Endodermal cell (in vitro differentiated cells): Measurements from ENCODE around the gene GALNT7. TPM values are rescaled to one million over a fixed set of nuclear protein-coding genes. Genes with fewer than 3 reads are reported as not detected.

Experiments used
- DNase-seq: peaks from one replicate; pipeline ENCODE4 v3.0.0-alpha.2; 2017
- H3K27ac ChIP-seq: 2 replicates; pipeline ENCODE4 v1.5.1; 2013; ENCODE audit warnings: mild to moderate bottlenecking, low read depth, low read length, moderate library complexity
- H3K27me3 ChIP-seq: 2 replicates; pipeline ENCODE4 v1.6.1; 2013; ENCODE audit warnings: mild to moderate bottlenecking, low read length, moderate library complexity; ENCODE audit not compliant: insufficient read depth, control insufficient read depth, poor library complexity, severe bottlenecking
- H3K36me3 ChIP-seq: 2 replicates; pipeline ENCODE4 v1.7.0; 2013; ENCODE audit warnings: mild to moderate bottlenecking, low read length, moderate library complexity; ENCODE audit not compliant: control insufficient read depth, insufficient read depth
- H3K4me1 ChIP-seq: one replicate; pipeline ENCODE4 v1.7.0; 2013; ENCODE audit warnings: low read length; ENCODE audit not compliant: control insufficient read depth, insufficient read depth
- H3K4me3 ChIP-seq: 2 replicates; pipeline ENCODE4 v1.5.1; 2013; ENCODE audit warnings: mild to moderate bottlenecking, low read length, moderate library complexity
- H3K9ac ChIP-seq: 2 replicates; pipeline ENCODE4 v1.6.1; 2013; ENCODE audit warnings: mild to moderate bottlenecking, low read length, moderate library complexity; ENCODE audit not compliant: poor library complexity, severe bottlenecking; ENCODE audit errors: extremely low read depth
- H3K9me3 ChIP-seq: 2 replicates; pipeline ENCODE4 v1.6.1; 2013; ENCODE audit warnings: mild to moderate bottlenecking, low read length, moderate library complexity; ENCODE audit not compliant: control insufficient read depth
- H3K27ac Mint-ChIP-seq: 2 replicates; pipeline ENCODE4 v1.8.0; 2020; ENCODE audit warnings: mixed read lengths
- H3K27me3 Mint-ChIP-seq: 2 replicates; pipeline ENCODE4 v1.8.0; 2021; ENCODE audit warnings: mild to moderate bottlenecking, mixed read lengths; ENCODE audit not compliant: insufficient read depth
- H3K36me3 Mint-ChIP-seq: 2 replicates; pipeline ENCODE4 v1.8.0; 2020; ENCODE audit warnings: low read depth, mixed read lengths
- H3K4me1 Mint-ChIP-seq: 2 replicates; pipeline ENCODE4 v1.8.0; 2020; ENCODE audit warnings: mixed read lengths
- H3K4me3 Mint-ChIP-seq: 2 replicates; pipeline ENCODE4 v1.8.0; 2020; ENCODE audit warnings: mild to moderate bottlenecking, moderate library complexity, mixed read lengths
- H3K9me3 Mint-ChIP-seq: 2 replicates; pipeline ENCODE4 v1.8.0; 2020; ENCODE audit warnings: mild to moderate bottlenecking, mixed read lengths
- CTCF ChIP-seq: fragments of 200-600 bp; sonication (generic); conservative IDR thresholded peaks from 2 replicates; pipeline ENCODE4 v1.5.0; 2021; ENCODE audit warnings: antibody characterized with exemption, mild to moderate bottlenecking
- WGBS, 2 experiments: methylation state at CpG; one replicate each; pipeline versions ENCODE4 v1.1.5 to v1.1.7; 2013; ENCODE audit warnings: missing lambda C conversion rate in 2 of 2, mixed read lengths in 1 of 2; ENCODE audit not compliant: insufficient coverage in 1 of 2, insufficient read length in 1 of 2; 5-methylcytosine and 5-hydroxymethylcytosine counted together
- total RNA-seq, 2 donors: library from RNA; stranded (reverse); fragmentation: NEBNext Ultra II Directional in 1 of 2; extraction: Animal tissue kit (Norgen Biotek cat#: 25700) in 1 of 2; gene quantifications; 2 replicates in 1 of 2; 3 replicates in 1 of 2; pipeline ENCODE4 v1.2.1, GENCODE V29; 2021

The GALNT7 gene
- total RNA-seq, 2 donors from 2014 or later, result 66.1 to 72.1 TPM

- Mint-ChIP-seq H3K27me3 (no peaks in the 10 kb centered on the region), H3K27ac (no peak overlapping the region), H3K4me3 (no peak overlapping the region), H3K36me3 (peaks cover 5% of the 10 kb centered on the region), H3K4me1 (peaks cover 11% of the 10 kb centered on the region), H3K9me3 (no peaks in the 10 kb centered on the region)
- Histone ChIP-seq H3K4me3 (no peak overlapping the region), H3K9me3 (no peaks in the 10 kb centered on the region), H3K27ac (no peak overlapping the region), H3K36me3 (no peaks in the 10 kb centered on the region), H3K27me3 (no peaks in the 10 kb centered on the region), H3K4me1 (no peaks in the 10 kb centered on the region), H3K9ac (no peak overlapping the region)
- TF ChIP-seq CTCF, result no peak
- no peak for DNase-seq
- whole genome bisulfite sequencing, 2 experiments, result 89% methylated on average over 1 of the region's 1 CpG; no CpG with 5 or more reads in 1 of the 2 experiments
Observed at GRCh38 chr4:173294444-173294843, 125.8 kb downstream of the GALNT7 start.

GRCh38 chr4:173301518-173302201, 133.0 kb downstream of the GALNT7 start:
- Histone ChIP-seq H3K27me3 (no peaks in the 10 kb centered on the region), H3K9ac (no peak overlapping the region), H3K27ac (no peak overlapping the region), H3K9me3 (peaks cover 5% of the 10 kb centered on the region), H3K4me1 (no peaks in the 10 kb centered on the region), H3K4me3 (no peak overlapping the region), H3K36me3 (peaks cover 12% of the 10 kb centered on the region)
- Mint-ChIP-seq H3K9me3 (peaks cover 2% of the 10 kb centered on the region), H3K27me3 (no peaks in the 10 kb centered on the region), H3K4me1 (no peaks in the 10 kb centered on the region), H3K27ac (peak overlapping the region; percentile 23), H3K36me3 (peaks cover 26% of the 10 kb centered on the region), H3K4me3 (no peak overlapping the region)
- TF ChIP-seq CTCF, result peak; percentile 94
- WGBS, 2 experiments, result 33 to 66% methylated on average over 2 to 5 of the region's 5 CpGs
- DNase-seq, result no peak

- no peaks in the 10 kb centered on the region for H3K4me1 ChIP-seq
- no peak overlapping the region for H3K9ac ChIP-seq
- peaks cover 5% of the 10 kb centered on the region for H3K9me3 ChIP-seq
- peak; percentile 25 for TF ChIP-seq CTCF
- H3K36me3 ChIP-seq, result peaks cover 20% of the 10 kb centered on the region
- Mint-ChIP-seq H3K4me3 (no peak overlapping the region), H3K4me1 (peaks cover 1% of the 10 kb centered on the region), H3K9me3 (peaks cover 2% of the 10 kb centered on the region), H3K27ac (no peak overlapping the region), H3K27me3 (no peaks in the 10 kb centered on the region), H3K36me3 (peaks cover 38% of the 10 kb centered on the region)
- WGBS, 2 experiments, result 92 to 94% methylated on average over 2 to 3 of the region's 3 CpGs
- no peak overlapping the region for H3K4me3 ChIP-seq
- no peak for DNase-seq
- H3K27me3 ChIP-seq, result no peaks in the 10 kb centered on the region
- H3K27ac ChIP-seq, result no peak overlapping the region
Observed at GRCh38 chr4:173307778-173308177, 139.2 kb downstream of the GALNT7 start.
